GM18861 (cell line): ENCODE data around the gene NKD2.

Source experiments
- ATAC-seq: cut with Tn5 transposase; IDR thresholded peaks from one replicate; pipeline ENCODE4 v1.9.1; 2021; ENCODE audit not compliant: unreplicated experiment

NKD2 gene

DNA sequence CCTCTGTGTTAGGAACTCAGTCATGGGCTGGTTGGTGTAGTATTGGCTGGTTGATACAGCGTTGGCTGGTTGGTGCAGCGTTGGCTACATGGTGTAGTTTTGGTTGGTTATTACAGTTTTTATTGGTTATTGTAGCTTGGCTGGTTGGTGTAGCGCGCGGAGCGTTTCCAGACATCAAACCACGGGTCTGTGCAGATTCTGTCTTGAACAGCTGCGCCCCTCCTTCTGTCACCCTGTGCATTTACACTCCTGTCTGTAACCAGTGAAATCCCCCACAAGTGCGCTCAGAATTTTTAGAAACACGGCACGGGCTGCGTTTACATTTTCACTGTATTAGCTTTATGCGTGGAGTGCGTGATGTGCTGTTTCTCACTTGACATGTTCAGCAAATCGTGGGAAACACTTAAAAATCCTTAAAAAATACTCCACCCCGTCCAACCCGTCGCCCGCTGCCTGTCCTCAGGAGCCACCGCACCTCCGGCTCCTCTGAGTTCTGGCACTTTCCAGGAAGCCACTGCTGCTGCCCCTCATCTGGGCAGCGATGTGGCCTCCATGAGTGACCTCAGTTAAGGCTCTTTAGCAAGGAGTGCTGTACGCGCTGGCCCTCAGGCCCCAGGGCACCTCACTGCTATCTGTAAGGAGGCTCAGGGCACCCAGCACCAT is 20.8 kb downstream of the NKD2 start:
- ATAC-seq, result no peak

DNA sequence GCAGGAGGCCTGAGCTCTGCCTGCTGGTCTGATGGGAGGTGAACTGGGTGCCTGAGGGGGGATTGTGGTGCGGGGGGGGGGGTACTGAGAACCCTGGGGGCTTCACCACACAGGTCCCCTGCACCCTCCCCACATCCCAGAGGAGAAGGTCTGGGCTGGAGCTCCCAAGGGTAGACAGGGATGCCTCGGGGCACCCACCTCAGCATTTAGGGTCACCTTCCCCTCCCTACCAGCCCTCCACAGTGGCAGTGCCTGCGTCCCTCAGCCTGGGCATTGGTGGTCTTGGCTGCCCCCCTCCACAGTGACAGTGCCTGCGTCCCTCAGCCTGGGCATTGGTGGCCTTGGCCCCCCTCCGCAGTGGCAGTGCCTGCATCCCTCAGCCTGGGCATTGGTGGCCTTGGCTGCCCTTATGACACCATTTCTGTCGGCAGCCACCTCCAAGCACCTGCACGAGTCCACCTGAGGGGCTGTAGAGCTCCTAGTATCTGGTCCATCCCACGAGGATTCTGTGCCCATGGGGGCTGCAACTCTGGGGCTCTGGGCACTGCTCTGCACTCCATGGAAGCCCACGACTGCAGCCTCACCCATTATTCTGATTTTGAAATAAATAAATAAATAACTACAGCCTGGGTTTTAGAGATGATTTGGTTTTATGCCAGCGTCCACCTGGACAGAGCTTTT is 21.5 kb downstream of the NKD2 start:
- ATAC-seq, result no peak

GRCh38 chr5:1030801-1031271 is 22.2 kb downstream of the NKD2 start:
- no peak for ATAC-seq

- ATAC-seq, result no peak
Measured at GRCh38 chr5:1031306-1031959, 22.8 kb downstream of the NKD2 start.

DNA sequence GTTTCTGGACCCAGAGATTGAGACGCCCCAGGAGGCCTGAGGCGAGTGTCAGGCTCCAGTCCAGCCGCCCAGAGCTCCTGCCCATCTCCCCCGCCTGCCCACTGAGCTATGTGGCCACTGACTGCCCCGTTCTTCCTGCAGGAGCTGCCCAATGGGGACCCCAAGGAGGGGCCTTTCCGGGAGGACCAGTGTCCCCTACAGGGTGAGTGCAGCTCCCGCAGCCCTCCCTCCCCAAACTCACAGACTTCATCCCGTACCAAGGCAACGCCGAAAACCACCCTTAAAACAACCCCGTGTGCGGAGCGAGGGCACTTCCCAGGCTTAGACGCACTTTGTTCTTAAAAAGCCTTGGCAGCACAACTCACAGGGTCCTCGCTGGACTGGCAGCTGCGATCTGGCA is 23.4 kb downstream of the NKD2 start:
- ATAC-seq, result no peak

DNA sequence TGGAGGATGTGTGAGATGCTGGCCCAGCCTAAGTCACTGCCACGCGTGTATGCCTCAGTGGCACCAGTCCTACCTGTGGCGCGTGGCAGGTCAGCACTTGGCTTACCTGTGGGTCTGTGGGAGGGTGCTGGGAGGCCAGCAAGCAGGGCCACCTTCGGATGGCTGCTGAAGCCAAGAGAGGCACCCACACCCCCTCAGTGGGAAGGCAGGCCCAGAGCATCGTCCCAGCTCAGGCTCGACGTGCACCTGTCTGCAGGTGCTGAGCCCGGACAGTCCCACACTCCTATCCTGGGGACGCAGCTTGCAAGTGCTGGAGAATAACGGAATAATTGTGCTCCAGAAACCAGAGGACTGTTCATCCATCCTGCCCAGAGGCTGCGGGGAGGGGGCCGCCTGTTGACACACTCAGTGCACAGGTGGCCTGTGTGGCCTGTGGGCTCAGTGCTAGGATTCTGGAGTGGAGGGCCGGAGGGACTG is 24.0 kb downstream of the NKD2 start:
- no peak for ATAC-seq

DNA sequence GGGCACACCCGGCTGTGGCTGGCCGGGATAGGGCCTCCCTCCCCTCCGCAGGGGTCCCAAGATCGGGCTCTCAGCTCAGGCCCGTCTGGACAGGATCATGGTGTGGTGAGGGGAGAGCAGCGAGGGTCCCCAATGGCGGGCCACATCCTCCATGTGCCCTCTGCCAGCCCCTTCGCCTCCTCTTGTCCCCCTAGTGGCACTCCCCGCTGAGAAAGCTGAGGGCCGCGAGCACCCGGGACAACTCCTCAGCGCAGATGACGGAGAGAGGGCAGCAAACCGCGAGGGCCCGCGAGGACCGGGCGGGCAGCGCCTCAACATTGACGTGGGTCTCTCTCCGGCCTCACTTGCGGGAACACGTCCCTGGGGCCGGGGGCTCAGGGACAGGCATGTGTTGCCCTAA is 24.6 kb downstream of the NKD2 start:
- ATAC-seq, result no peak

- ATAC-seq, result no peak
Measured at GRCh38 chr5:1033606-1034420, 25.2 kb downstream of the NKD2 start.

GRCh38 chr5:1034421-1034905 is 25.9 kb downstream of the NKD2 start:
- ATAC-seq, result no peak

- no peak for ATAC-seq
Measured at GRCh38 chr5:1034986-1035385, 26.4 kb downstream of the NKD2 start.

GRCh38 chr5:1035421-1036405 is 27.1 kb downstream of the NKD2 start:
- ATAC-seq, result no peak

GRCh38 chr5:1036504-1037122 is 28.0 kb downstream of the NKD2 start:
- ATAC-seq, result no peak

DNA sequence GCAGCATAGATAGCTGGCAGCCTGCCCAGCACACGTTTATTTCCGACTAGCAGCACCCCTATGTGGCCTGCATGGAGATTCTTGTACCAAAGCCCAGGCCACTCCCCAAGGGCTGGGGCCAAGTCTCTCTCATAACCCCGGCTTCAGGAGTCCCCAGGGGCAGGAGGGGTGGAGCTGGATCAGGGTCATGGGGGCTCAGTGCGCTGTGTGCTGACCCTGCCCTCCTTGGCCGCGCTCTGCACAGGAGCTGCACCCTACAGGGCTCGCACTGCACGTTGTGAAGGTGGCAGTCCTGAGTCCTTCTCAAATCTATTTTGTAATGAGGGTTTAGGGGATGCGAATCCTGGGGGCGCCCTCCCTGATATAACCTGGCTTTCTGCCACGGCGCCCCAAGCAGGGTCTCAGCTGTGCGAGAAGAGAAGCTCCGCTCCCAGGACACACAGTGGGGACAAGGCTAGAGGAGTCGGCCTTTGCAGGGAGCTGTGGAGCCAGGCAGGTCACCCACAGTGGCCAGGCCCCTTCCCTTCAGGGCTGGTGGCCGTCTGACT is 28.6 kb downstream of the NKD2 start:
- ATAC-seq, result no peak

DNA sequence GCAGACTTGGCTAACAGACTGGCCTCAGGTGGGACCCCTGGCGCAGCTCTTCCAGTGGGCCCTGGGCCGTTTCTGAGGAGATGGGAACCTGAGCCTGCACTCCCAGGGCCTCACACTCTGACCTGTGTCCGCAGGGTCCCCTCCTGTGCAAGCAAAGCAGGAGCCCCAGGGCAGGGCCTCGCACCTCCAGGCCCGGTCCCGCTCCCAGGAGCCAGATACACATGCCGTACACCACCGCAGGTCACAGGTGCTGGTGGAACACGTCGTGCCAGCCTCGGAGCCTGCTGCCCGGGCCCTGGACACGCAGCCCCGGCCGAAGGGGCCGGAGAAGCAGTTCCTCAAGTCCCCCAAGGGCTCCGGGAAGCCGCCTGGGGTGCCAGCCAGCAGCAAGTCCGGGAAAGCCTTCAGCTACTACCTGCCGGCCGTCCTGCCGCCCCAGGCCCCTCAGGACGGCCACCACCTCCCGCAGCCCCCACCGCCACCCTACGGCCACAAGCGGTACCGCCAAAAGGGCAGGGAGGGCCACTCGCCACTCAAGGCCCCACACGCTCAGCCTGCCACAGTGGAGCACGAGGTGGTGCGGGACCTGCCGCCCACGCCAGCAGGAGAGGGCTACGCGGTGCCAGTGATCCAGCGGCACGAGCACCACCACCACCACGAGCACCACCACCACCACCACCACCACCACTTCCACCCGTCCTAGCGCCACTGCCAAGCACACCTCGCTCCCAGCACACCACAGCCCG is 29.2 kb downstream of the NKD2 start:
- no peak for ATAC-seq

GRCh38 chr5:1038417-1039209 is 30.0 kb downstream of the NKD2 start:
- ATAC-seq, result no peak

DNA sequence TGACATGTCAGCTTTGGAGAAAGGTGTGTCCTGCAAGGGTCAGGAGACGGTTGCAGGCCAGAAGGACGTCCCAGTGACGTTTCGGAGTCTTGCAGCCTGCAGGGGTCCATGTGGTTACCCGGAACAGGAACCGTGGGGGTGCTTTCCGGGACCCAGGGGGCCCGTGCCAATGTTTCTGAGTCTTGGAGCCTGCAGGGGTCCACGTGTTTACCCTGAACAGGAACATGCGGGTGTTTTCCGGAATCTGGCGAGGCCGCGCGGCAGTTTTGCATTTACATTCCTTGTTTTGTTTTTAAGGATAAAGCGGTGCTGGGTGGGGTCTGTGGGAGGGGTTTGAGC is 30.6 kb downstream of the NKD2 start:
- no peak for ATAC-seq

- no peak for ATAC-seq
Measured at GRCh38 chr5:1039706-1040260, 31.2 kb downstream of the NKD2 start.
